H1 (cell line): Measurements from ENCODE around the gene RPS29. TPM values are rescaled to one million over a fixed set of nuclear protein-coding genes. Genes with fewer than 3 reads are reported as not detected.

Experiments used
- ATF2 ChIP-seq: IDR thresholded peaks from 2 replicates; pipeline ENCODE4 v1.6.1; 2012; ENCODE audit warnings: low read length, inconsistent platforms
- CHD7 ChIP-seq: fragments of 300-600 bp; sonication (generic); IDR thresholded peaks from 2 replicates; pipeline ENCODE4 v1.7.1; 2012; ENCODE audit warnings: low read length, moderate library complexity, mild to moderate bottlenecking, inconsistent platforms; ENCODE audit not compliant: insufficient replicate concordance
- CREB1 ChIP-seq: IDR thresholded peaks from 2 replicates; pipeline ENCODE4 v1.6.1; 2012; ENCODE audit warnings: inconsistent platforms
- KDM1A ChIP-seq: fragments of 200-600, 300-600 bp; sonication (generic); IDR thresholded peaks from 2 replicates; pipeline ENCODE4 v1.7.1; 2016; ENCODE audit warnings: mild to moderate bottlenecking, low read length, borderline replicate concordance
- polyA plus RNA-seq, 7 experiments: library from polyadenylated mRNA; depleted of rRNA in 3 of 7; stranded (reverse) in 5 of 7; unstranded in 2 of 7; fragments of >200 nt in 5 of 7; fragments of 200-250 nt in 2 of 7; gene quantifications; 1 replicate in 5 of 7; 2 replicates in 1 of 7; 4 replicates in 1 of 7; pipeline versions ENCODE4 v1.2.1 to v1.2.3, GENCODE V29; 2011 to 2013; ENCODE audit warnings: missing spikeins in 2 of 7, mixed read lengths in 2 of 7
- total RNA-seq: library from RNA; stranded (reverse); fragmentation: NEBNext Ultra II Directional; extraction: Animal tissue kit (Norgen Biotek cat#: 25700); gene quantifications from 2 replicates; pipeline ENCODE4 v1.2.1, GENCODE V29; 2021

RPS29 gene
- total and polyA plus RNA-seq, 2 of the 8 experiments (the other 6 are each of a cell fraction or from before 2014, with no cell fraction given), result 2,193 to 23,165 TPM

GRCh38 chr14:49598189-49598484 is 12.0 kb upstream of the RPS29 start (continued):
- TF ChIP-seq ATF2, result 0 out of 2 replicates have a peak, but pooled peaks have one; percentile 5
- TF ChIP-seq CHD7, result no peak
- TF ChIP-seq KDM1A, result no peak
- no peak for TF ChIP-seq CREB1
